NCI-H2196 treated with DMSO at 0.1 percent for 48 hours (cell line): Measurements from ENCODE around the gene LANCL2.
"Not testable (repeated sequence)": the region's sequence is repeated elsewhere in the genome, so short reads cannot be mapped to it uniquely, and the experiment has no call there.

Source experiments
- DNase-seq: peaks from one replicate; lab custom pipeline; 2025; ENCODE audit not compliant: unreplicated experiment; lab: John Stamatoyannopoulos, UW

Gene LANCL2

GRCh38 chr7:55365205-55365674, at the start of gene LANCL2:
Gene LANCL2 (plus strand): TSS chr7:55365337. CDS start chr7:55366026, 689 bp downstream.
- DNase-seq = no peak

- peak; percentile 11 for DNase-seq
Measured at GRCh38 chr7:55325371-55325792, 39.8 kb upstream of the LANCL2 start.

- no peak for DNase-seq
Measured at GRCh38 chr7:55326081-55326835, 38.9 kb upstream of the LANCL2 start.

GRCh38 chr7:55326945-55327626, 38.1 kb upstream of the LANCL2 start:
- no peak for DNase-seq

- DNase-seq = no peak
Measured at GRCh38 chr7:55335151-55335550, 30.0 kb upstream of the LANCL2 start.

- no peak for DNase-seq
Measured at GRCh38 chr7:55335786-55336185, 29.4 kb upstream of the LANCL2 start.

GRCh38 chr7:55336540-55336939, 28.6 kb upstream of the LANCL2 start:
- no peak for DNase-seq

GRCh38 chr7:55339033-55340000, 25.8 kb upstream of the LANCL2 start:
- DNase-seq = no peak

GRCh38 chr7:55342216-55342871, 22.8 kb upstream of the LANCL2 start:
- no peak for DNase-seq

- no peak for DNase-seq
Measured at GRCh38 chr7:55343002-55343781, 21.9 kb upstream of the LANCL2 start.

- no peak for DNase-seq
Measured at GRCh38 chr7:55343860-55344606, 21.1 kb upstream of the LANCL2 start.

GRCh38 chr7:55344840-55345239, 20.3 kb upstream of the LANCL2 start:
- no peak for DNase-seq

GRCh38 chr7:55345292-55345691, 19.8 kb upstream of the LANCL2 start:
- no peak for DNase-seq

GRCh38 chr7:55348502-55348901, 16.6 kb upstream of the LANCL2 start:
- no peak for DNase-seq

GRCh38 chr7:55349121-55349520, 16.0 kb upstream of the LANCL2 start:
- no peak for DNase-seq

- DNase-seq = no peak
Measured at GRCh38 chr7:55350281-55350680, 14.9 kb upstream of the LANCL2 start.

GRCh38 chr7:55351263-55351662, 13.9 kb upstream of the LANCL2 start:
- DNase-seq = no peak

GRCh38 chr7:55352947-55353273, 12.2 kb upstream of the LANCL2 start:
- DNase-seq = not testable (repeated sequence)

- DNase-seq = no peak
Measured at GRCh38 chr7:55360486-55360885, 4.7 kb upstream of the LANCL2 start.
